ENCODE data around the gene PADI4. TPM values are rescaled to one million over a fixed set of nuclear protein-coding genes. Genes with fewer than 3 reads are reported as not detected.

PADI4 gene
- total RNA-seq, 2 experiments from 2014 or later, result 0.23 to 0.30 TPM

GRCh38 chr1:17358557-17358956, 50.6 kb downstream of the PADI4 start:
- DNase-seq (no peak), ATAC-seq (no peak)
- Mint-ChIP-seq H3K9me3 (ENCODE audit: low read depth) (no peaks in the 10 kb centered on the region), H3K27ac (no peak overlapping the region), H3K4me3 (no peak overlapping the region), H3K36me3 (ENCODE audit: low read depth) (no peaks in the 10 kb centered on the region), H3K27me3 (no peaks in the 10 kb centered on the region), H3K4me1 (peaks cover 6% of the 10 kb centered on the region)
- POLR2A ChIA-PET, result no interaction called here
- CTCF ChIA-PET, result interaction anchor here (0.6 kb wide), 1 partner anchor 266 kb away, joined by 3 read pairs; no protein-coding TSS in a partner anchor
- intact Hi-C loops (cut with DNase I, micrococcal nuclease), result no loop called here

- Mint-ChIP-seq H3K4me1 (peaks cover 6% of the 10 kb centered on the region), H3K27ac (no peak overlapping the region), H3K4me3 (no peak overlapping the region), H3K36me3 (ENCODE audit: low read depth) (no peaks in the 10 kb centered on the region), H3K27me3 (peaks cover 4% of the 10 kb centered on the region), H3K9me3 (ENCODE audit: low read depth) (no peaks in the 10 kb centered on the region)
- DNase-seq, result no peak
- no peak for ATAC-seq
- intact Hi-C loops (cut with DNase I, micrococcal nuclease), result no loop called here
- CTCF ChIA-PET, result interaction anchor here (0.6 kb wide), 1 partner anchor 265 kb away, joined by 3 read pairs; no protein-coding TSS in a partner anchor
- POLR2A ChIA-PET, result no interaction called here
Measured at GRCh38 chr1:17359031-17359430, 51.0 kb downstream of the PADI4 start.

GRCh38 chr1:17359808-17360207, 51.8 kb downstream of the PADI4 start:
- ATAC-seq (no peak), DNase-seq (no peak)
- ChIA-PET POLR2A (no interaction called here), CTCF (no interaction called here)
- no peak overlapping the region for H3K27ac Mint-ChIP-seq
- H3K36me3 Mint-ChIP-seq (ENCODE audit: low read depth), result no peaks in the 10 kb centered on the region
- intact Hi-C loops (cut with DNase I, micrococcal nuclease), result no loop called here
- peaks cover 6% of the 10 kb centered on the region for H3K4me1 Mint-ChIP-seq
- H3K27me3 Mint-ChIP-seq, result peaks cover 4% of the 10 kb centered on the region
- peaks cover 2% of the 10 kb centered on the region for H3K9me3 Mint-ChIP-seq (ENCODE audit: low read depth)
- H3K4me3 Mint-ChIP-seq, result no peak overlapping the region

- H3K4me1 Mint-ChIP-seq, result peaks cover 6% of the 10 kb centered on the region
- DNase-seq, result no peak
- no peak overlapping the region for H3K27ac Mint-ChIP-seq
- no peak for ATAC-seq
- H3K4me3 Mint-ChIP-seq, result no peak overlapping the region
- POLR2A ChIA-PET, result no interaction called here
- intact Hi-C loops (cut with DNase I, micrococcal nuclease), result no loop called here
- H3K27me3 Mint-ChIP-seq, result peaks cover 4% of the 10 kb centered on the region
- CTCF ChIA-PET, result no interaction called here
- peaks cover 2% of the 10 kb centered on the region for H3K9me3 Mint-ChIP-seq (ENCODE audit: low read depth)
- H3K36me3 Mint-ChIP-seq (ENCODE audit: low read depth), result no peaks in the 10 kb centered on the region
Measured at GRCh38 chr1:17360272-17360956, 52.4 kb downstream of the PADI4 start.

- intact Hi-C loops (cut with DNase I, micrococcal nuclease), result no loop called here
- H3K4me3 Mint-ChIP-seq, result no peak overlapping the region
- peaks cover 4% of the 10 kb centered on the region for H3K27me3 Mint-ChIP-seq
- peaks cover 2% of the 10 kb centered on the region for H3K4me1 Mint-ChIP-seq
- H3K36me3 Mint-ChIP-seq (ENCODE audit: low read depth), result no peaks in the 10 kb centered on the region
- DNase-seq, result no peak
- H3K9me3 Mint-ChIP-seq (ENCODE audit: low read depth), result peaks cover 2% of the 10 kb centered on the region
- ChIA-PET POLR2A (no interaction called here), CTCF (no interaction called here)
- H3K27ac Mint-ChIP-seq, result no peak overlapping the region
- ATAC-seq, result no peak
Measured at GRCh38 chr1:17361687-17362086, 53.7 kb downstream of the PADI4 start.

GRCh38 chr1:17363351-17363750, 55.4 kb downstream of the PADI4 start:
- ChIA-PET CTCF (interaction anchor here (0.8 kb wide), 1 partner anchor 8 kb away, joined by 3 read pairs; no protein-coding TSS in a partner anchor), POLR2A (no interaction called here)
- Mint-ChIP-seq H3K4me3 (no peak overlapping the region), H3K4me1 (no peaks in the 10 kb centered on the region), H3K36me3 (ENCODE audit: low read depth) (no peaks in the 10 kb centered on the region), H3K9me3 (ENCODE audit: low read depth) (peaks cover 2% of the 10 kb centered on the region), H3K27me3 (peaks cover 4% of the 10 kb centered on the region), H3K27ac (no peak overlapping the region)
- DNase-seq, result no peak
- ATAC-seq, result no peak
- intact Hi-C loops (cut with DNase I, micrococcal nuclease), result no loop called here

- ATAC-seq, result no peak
- POLR2A ChIA-PET, result no interaction called here
- CTCF ChIA-PET, result no interaction called here
- DNase-seq, result no peak
- Mint-ChIP-seq H3K36me3 (ENCODE audit: low read depth) (no peaks in the 10 kb centered on the region), H3K27ac (no peak overlapping the region), H3K4me3 (no peak overlapping the region), H3K9me3 (ENCODE audit: low read depth) (peaks cover 2% of the 10 kb centered on the region), H3K4me1 (no peaks in the 10 kb centered on the region), H3K27me3 (peaks cover 4% of the 10 kb centered on the region)
- intact Hi-C loops (cut with DNase I, micrococcal nuclease), result no loop called here
Measured at GRCh38 chr1:17363771-17364170, 55.8 kb downstream of the PADI4 start.

- no peaks in the 10 kb centered on the region for H3K4me1 Mint-ChIP-seq
- H3K27ac Mint-ChIP-seq, result no peak overlapping the region
- no peaks in the 10 kb centered on the region for H3K36me3 Mint-ChIP-seq (ENCODE audit: low read depth)
- peaks cover 4% of the 10 kb centered on the region for H3K27me3 Mint-ChIP-seq
- no peak for ATAC-seq
- ChIA-PET CTCF (no interaction called here), POLR2A (no interaction called here)
- DNase-seq, result no peak
- no peak overlapping the region for H3K4me3 Mint-ChIP-seq
- H3K9me3 Mint-ChIP-seq (ENCODE audit: low read depth), result peaks cover 2% of the 10 kb centered on the region
- intact Hi-C loops (cut with DNase I, micrococcal nuclease), result no loop called here
Measured at GRCh38 chr1:17365293-17365692, 57.3 kb downstream of the PADI4 start.

GRCh38 chr1:17369466-17369865, 61.5 kb downstream of the PADI4 start:
- ATAC-seq (no peak), DNase-seq (no peak)
- ChIA-PET CTCF (no interaction called here), POLR2A (no interaction called here)
- Mint-ChIP-seq H3K9me3 (ENCODE audit: low read depth) (peaks cover under 1% of the 10 kb centered on the region), H3K4me1 (no peaks in the 10 kb centered on the region), H3K36me3 (ENCODE audit: low read depth) (no peaks in the 10 kb centered on the region), H3K4me3 (no peak overlapping the region), H3K27ac (no peak overlapping the region), H3K27me3 (no peaks in the 10 kb centered on the region)
- intact Hi-C loops (cut with DNase I, micrococcal nuclease), result no loop called here

GRCh38 chr1:17370618-17371017, 62.6 kb downstream of the PADI4 start:
- H3K4me3 Mint-ChIP-seq, result no peak overlapping the region
- no peaks in the 10 kb centered on the region for H3K36me3 Mint-ChIP-seq (ENCODE audit: low read depth)
- ChIA-PET POLR2A (no interaction called here), CTCF (no interaction called here)
- ATAC-seq (no peak), DNase-seq (no peak)
- intact Hi-C loops (cut with DNase I, micrococcal nuclease), result no loop called here
- no peaks in the 10 kb centered on the region for H3K4me1 Mint-ChIP-seq
- no peak overlapping the region for H3K27ac Mint-ChIP-seq
- no peaks in the 10 kb centered on the region for H3K27me3 Mint-ChIP-seq
- no peaks in the 10 kb centered on the region for H3K9me3 Mint-ChIP-seq (ENCODE audit: low read depth)

- CTCF ChIA-PET, result interaction anchor here (0.8 kb wide), 1 partner anchor 9 kb away, joined by 3 read pairs; no protein-coding TSS in a partner anchor
- intact Hi-C loops (cut with DNase I, micrococcal nuclease), result no loop called here
Measured at GRCh38 chr1:17371896-17372295, 63.9 kb downstream of the PADI4 start, which contains the start of gene PADI6. Gene PADI6, plus strand, starts transcription at chr1:17372196. Its CDS starts 50 bp downstream, at chr1:17372246.

GRCh38 chr1:17372955-17373354, 65.0 kb downstream of the PADI4 start:
- CTCF ChIA-PET, result no interaction called here

More at GRCh38 chr1:17371896-17372295, 63.9 kb downstream of the PADI4 start, which contains the start of gene PADI6:
- Mint-ChIP-seq H3K4me1 (no peaks in the 10 kb centered on the region), H3K36me3 (ENCODE audit: low read depth) (no peaks in the 10 kb centered on the region), H3K27me3 (no peaks in the 10 kb centered on the region), H3K4me3 (no peak within 1 kb of the TSS), H3K9me3 (ENCODE audit: low read depth) (no peaks in the 10 kb centered on the region), H3K27ac (no peak within 1 kb of the TSS)
- ATAC-seq (no peak), DNase-seq (no peak)
- POLR2A ChIA-PET, result no interaction called here

More at GRCh38 chr1:17372955-17373354, 65.0 kb downstream of the PADI4 start:
- Mint-ChIP-seq H3K4me1 (no peaks in the 10 kb centered on the region), H3K36me3 (ENCODE audit: low read depth) (no peaks in the 10 kb centered on the region), H3K27ac (no peak overlapping the region), H3K4me3 (no peak overlapping the region), H3K9me3 (ENCODE audit: low read depth) (no peaks in the 10 kb centered on the region), H3K27me3 (peaks cover 2% of the 10 kb centered on the region)
- intact Hi-C loops (cut with DNase I, micrococcal nuclease), result no loop called here
- POLR2A ChIA-PET, result no interaction called here
- DNase-seq, result no peak
- ATAC-seq, result no peak

All from activated CD4-positive, alpha-beta T cell treated with anti-CD3 and anti-CD28 coated beads for 36 hours (primary cell).